Fibroblast of lung (primary cell): ENCODE measurements around the gene ZMAT5.

Source experiments
- EZH2 ChIP-seq: IDR thresholded peaks from 2 replicates; pipeline ENCODE4 v1.5.1; 2012; ENCODE audit warnings: low read length, control low read depth, mild to moderate bottlenecking; ENCODE audit errors: missing control alignments
- TF ChIP-seq, protein P1 (sequence below), 2 donors: IDR thresholded peaks in 1 of 2; conservative IDR thresholded peaks in 1 of 2; 1 replicate in 1 of 2; 2 replicates in 1 of 2; pipeline ENCODE4 v1.5.1; 2011 to 2012; ENCODE audit warnings: low read length in 2 of 2, control low read depth in 1 of 2, inconsistent platforms in 1 of 2, low read depth in 1 of 2, mild to moderate bottlenecking in 1 of 2

DNA sequence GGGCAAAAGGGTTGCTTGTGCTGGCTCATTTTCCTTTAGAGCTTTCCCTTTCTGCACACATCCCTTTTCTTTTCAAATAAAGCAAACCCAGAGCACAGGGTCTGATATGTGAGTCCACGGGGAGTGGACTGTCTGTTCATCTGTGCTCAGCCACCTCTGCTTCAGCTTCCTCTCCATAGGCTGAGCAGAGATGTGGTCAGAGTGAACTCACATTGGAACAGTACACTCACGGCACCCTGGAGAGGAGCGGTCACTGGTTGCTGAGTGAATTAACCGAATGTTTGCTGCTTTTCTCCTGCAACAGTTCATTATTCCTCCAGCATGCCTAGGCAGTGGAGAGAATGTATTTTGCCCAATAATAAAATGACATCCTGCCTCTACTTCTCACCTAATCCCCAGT, 83.3 kb downstream of the ZMAT5 start:
- TF ChIP-seq, protein P1, sequence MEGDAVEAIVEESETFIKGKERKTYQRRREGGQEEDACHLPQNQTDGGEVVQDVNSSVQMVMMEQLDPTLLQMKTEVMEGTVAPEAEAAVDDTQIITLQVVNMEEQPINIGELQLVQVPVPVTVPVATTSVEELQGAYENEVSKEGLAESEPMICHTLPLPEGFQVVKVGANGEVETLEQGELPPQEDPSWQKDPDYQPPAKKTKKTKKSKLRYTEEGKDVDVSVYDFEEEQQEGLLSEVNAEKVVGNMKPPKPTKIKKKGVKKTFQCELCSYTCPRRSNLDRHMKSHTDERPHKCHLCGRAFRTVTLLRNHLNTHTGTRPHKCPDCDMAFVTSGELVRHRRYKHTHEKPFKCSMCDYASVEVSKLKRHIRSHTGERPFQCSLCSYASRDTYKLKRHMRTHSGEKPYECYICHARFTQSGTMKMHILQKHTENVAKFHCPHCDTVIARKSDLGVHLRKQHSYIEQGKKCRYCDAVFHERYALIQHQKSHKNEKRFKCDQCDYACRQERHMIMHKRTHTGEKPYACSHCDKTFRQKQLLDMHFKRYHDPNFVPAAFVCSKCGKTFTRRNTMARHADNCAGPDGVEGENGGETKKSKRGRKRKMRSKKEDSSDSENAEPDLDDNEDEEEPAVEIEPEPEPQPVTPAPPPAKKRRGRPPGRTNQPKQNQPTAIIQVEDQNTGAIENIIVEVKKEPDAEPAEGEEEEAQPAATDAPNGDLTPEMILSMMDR (conservative IDR thresholded peaks at IDR 0.05 in 1 of 2, IDR thresholded peaks at IDR 0.05 in 1 of 2; ENCODE audit: low read depth in 1 of 2, low read length in 2 of 2), result no peak
- no peak for TF ChIP-seq EZH2
